Small intestine (tissue), 7 donors: Measurements from ENCODE around the gene MANSC4. TPM values are rescaled to one million over a fixed set of nuclear protein-coding genes. Genes with fewer than 3 reads are reported as not detected.

Source experiments
- DNase-seq, 2 donors: peaks; one replicate each; pipeline versions ENCODE4 v3.0.0 to v3.0.0-alpha.2; 2013
- FAIRE-seq: peaks from 2 replicates; lab custom pipeline; 2012; peaks lifted over from hg19 to GRCh38; lab: Jason Lieb, UNC
- H3K27ac ChIP-seq, 3 donors: one replicate each; pipeline ENCODE4 v1.5.1; 2013; ENCODE audit warnings: low read length in 2 of 3, mild to moderate bottlenecking in 2 of 3, control low read depth in 1 of 3, inconsistent platforms in 1 of 3, low read depth in 1 of 3, moderate library complexity in 1 of 3
- H3K27me3 ChIP-seq, 3 donors: one replicate each; pipeline ENCODE4 v1.6.1; 2013; ENCODE audit warnings: low read length in 3 of 3, inconsistent platforms in 1 of 3; ENCODE audit not compliant: control insufficient read depth in 3 of 3, insufficient read depth in 3 of 3
- H3K36me3 ChIP-seq, 3 donors: one replicate each; pipeline ENCODE4 v1.6.1; 2013; ENCODE audit warnings: low read length in 3 of 3, inconsistent platforms in 1 of 3, low read depth in 1 of 3, mild to moderate bottlenecking in 1 of 3, moderate library complexity in 1 of 3; ENCODE audit not compliant: control insufficient read depth in 3 of 3, insufficient read depth in 2 of 3
- H3K4me1 ChIP-seq, 3 donors: one replicate each; pipeline ENCODE4 v1.6.1; 2013; ENCODE audit warnings: low read length in 2 of 3, inconsistent platforms in 1 of 3, low read depth in 1 of 3, mild to moderate bottlenecking in 1 of 3, moderate library complexity in 1 of 3; ENCODE audit not compliant: control insufficient read depth in 3 of 3, insufficient read depth in 2 of 3
- H3K4me3 ChIP-seq, 3 donors: one replicate each; pipeline ENCODE4 v1.5.1; 2013; ENCODE audit warnings: low read length in 3 of 3, control low read depth in 1 of 3, inconsistent platforms in 1 of 3, low read depth in 1 of 3, mild to moderate bottlenecking in 1 of 3, moderate library complexity in 1 of 3
- H3K9me3 ChIP-seq, 2 donors: one replicate each; pipeline ENCODE4 v1.6.1; 2013; ENCODE audit warnings: low read depth in 1 of 2, low read length in 1 of 2; ENCODE audit not compliant: control insufficient read depth in 2 of 2, insufficient read depth in 1 of 2
- WGBS, 3 donors: extraction: QIAGEN DNeasy Blood & Tissue Kit; methylation state at CpG; one replicate each; pipeline ENCODE4 v1.1.7; 2013; 5-methylcytosine and 5-hydroxymethylcytosine counted together
- polyA plus RNA-seq, 4 donors: library from polyadenylated mRNA; stranded (reverse) in 3 of 4; unstranded in 1 of 4; fragments of 200-250 nt in 3 of 4; fragments of 120-200 nt in 1 of 4; gene quantifications; one replicate each; pipeline versions ENCODE4 v1.2.1 to v1.2.3, GENCODE V29; 2013
- donor health status: healthy with polysubstance abuse.
- donor health status: control.
- donor health status: control.
- donor health status: Bipolar disorder and iron deficiency.
- donor health status: healthy.

The MANSC4 gene
- polyA plus RNA-seq, 4 donors = 0.06 TPM; not detected in 3

- H3K27ac ChIP-seq = no peak overlapping the region
- 15 to 40% (median 36%) methylated on average over 3 of the region's 3 CpGs for WGBS, 3 donors
- peak; percentile 36 to 45 for DNase-seq
- no peaks in the 10 kb centered on the region for H3K4me1 ChIP-seq
- FAIRE-seq = peak; percentile 73
- H3K27me3 ChIP-seq = no peaks in the 10 kb centered on the region
- no peaks in the 10 kb centered on the region for H3K9me3 ChIP-seq
- H3K36me3 ChIP-seq = peaks cover 2 to 18% (median 5%) of the 10 kb centered on the region in 3 donors
- no peak overlapping the region for H3K4me3 ChIP-seq
These were observed 46.9 kb downstream of the MANSC4 start for GRCh38 chr12:27733052-27733656.

- no peaks in the 10 kb centered on the region for H3K27me3 ChIP-seq
- no peaks in the 10 kb centered on the region for H3K9me3 ChIP-seq
- FAIRE-seq (no peak), DNase-seq (peak; percentile 19 to 34)
- peaks cover 2 to 18% (median 5%) of the 10 kb centered on the region in 3 donors for H3K36me3 ChIP-seq
- no peaks in the 10 kb centered on the region for H3K4me1 ChIP-seq
- 39 to 65% (median 40%) methylated on average over 2 of the region's 2 CpGs for WGBS, 3 donors
- H3K27ac ChIP-seq = no peak overlapping the region
- no peak overlapping the region for H3K4me3 ChIP-seq
These were observed 47.8 kb downstream of the MANSC4 start for GRCh38 chr12:27732281-27732680.

GRCh38 chr12:27730097-27730588, 49.9 kb downstream of the MANSC4 start:
- Histone ChIP-seq H3K27ac (no peak overlapping the region), H3K36me3 (peaks cover 3 to 17% (median 7%) of the 10 kb centered on the region in 3 donors), H3K27me3 (no peaks in the 10 kb centered on the region), H3K4me3 (no peak overlapping the region), H3K9me3 (no peaks in the 10 kb centered on the region), H3K4me1 (no peaks in the 10 kb centered on the region)
- FAIRE-seq (no peak), DNase-seq (no peak)
- 83 to 87% (median 86%) methylated on average over 4 of the region's 4 CpGs for WGBS, 3 donors

- Histone ChIP-seq H3K4me3 (no peak overlapping the region), H3K27me3 (no peaks in the 10 kb centered on the region), H3K9me3 (no peaks in the 10 kb centered on the region), H3K4me1 (no peaks in the 10 kb centered on the region), H3K27ac (no peak overlapping the region), H3K36me3 (peaks cover 7 to 33% (median 8%) of the 10 kb centered on the region in 3 donors)
- DNase-seq (no peak), FAIRE-seq (no peak)
- WGBS, 3 donors = 83 to 91% (median 90%) methylated on average over 1 of the region's 1 CpG
These were observed 56.8 kb downstream of the MANSC4 start for GRCh38 chr12:27723212-27723611.

Other genes starting within 250 kb of the MANSC4 start
- 10 to 100 TPM; 17.2 to 58.8 (median 30.1) TPM for gene REP15, start 83.8 kb downstream of the MANSC4 start, polyA plus RNA-seq
- gene MRPS35, start 69.4 kb downstream of the MANSC4 start, polyA plus RNA-seq = 10 to 100 TPM; 45.1 to 84.2 (median 66.1) TPM
- gene KLHL42, start within 50 bp of the MANSC4 start, polyA plus RNA-seq = 10 to 100 TPM in 1 of 4 donors, 1 to 10 TPM in 3; 2.2 to 16.6 (median 4.6) TPM
- gene PTHLH, start 192.5 kb upstream of the MANSC4 start, polyA plus RNA-seq = under 1 TPM in 3 of 4 donors, not detected in 1; 0.15 to 0.55 (median 0.54) TPM